ENCODE results near the gene TTLL8. TPM values are rescaled to one million over a fixed set of nuclear protein-coding genes. Genes with fewer than 3 reads are reported as not detected.

TTLL8 gene
- total RNA-seq, 4 donors from 2014 or later: not detected

GRCh38 chr22:49973018-49973961 is 84.8 kb downstream of the TTLL8 start:
- Histone ChIP-seq H3K9me3 (no peaks in the 10 kb centered on the region), H3K27me3 (no peaks in the 10 kb centered on the region), H3K36me3 (no peaks in the 10 kb centered on the region), H3K4me1 (peaks cover 32 to 51% (median 42%) of the 10 kb centered on the region in 4 donors), H3K27ac (replicated peaks in 1 of 4) (no peak overlapping the region), H3K4me3 (no peak overlapping the region)
- DNase-seq (ENCODE audit: extremely low spot score): no peak
- WGBS: 83% methylated on average over 5 of the region's 5 CpGs
- intact Hi-C loops (cut with DNase I): loop anchor here (5.0 kb wide), 1 partner anchor 41 kb away; no protein-coding TSS in a partner anchor
- no peak for TF ChIP-seq CTCF (IDR thresholded peaks at IDR 0.05)
- no peak for TF ChIP-seq POLR2A (IDR thresholded peaks at IDR 0.05; ENCODE audit: low read depth)
- no peak for TF ChIP-seq POLR2AphosphoS5 (IDR thresholded peaks at IDR 0.05)
- no peak for TF ChIP-seq EP300 (IDR thresholded peaks at IDR 0.05)

GRCh38 chr22:49972163-49973017 is 85.7 kb downstream of the TTLL8 start:
- Histone ChIP-seq H3K4me1 (peaks cover 41 to 60% (median 50%) of the 10 kb centered on the region in 4 donors), H3K4me3 (peak overlapping the region; percentile 61 to 69 (median 64)), H3K27me3 (no peaks in the 10 kb centered on the region), H3K36me3 (no peaks in the 10 kb centered on the region), H3K27ac (replicated peaks in 1 of 4) (peak overlapping the region in 3 of 4 donors; percentile 88 to 98 (median 94)), H3K9me3 (no peaks in the 10 kb centered on the region)
- WGBS: 37% methylated on average over 36 of the region's 45 CpGs
- intact Hi-C loops (cut with DNase I): loop anchor here (5.0 kb wide), 1 partner anchor 40 kb away; no protein-coding TSS in a partner anchor
- TF ChIP-seq EP300 (IDR thresholded peaks at IDR 0.05): no peak
- TF ChIP-seq CTCF (IDR thresholded peaks at IDR 0.05): no peak
- no peak for TF ChIP-seq POLR2AphosphoS5 (IDR thresholded peaks at IDR 0.05)
- TF ChIP-seq POLR2A (IDR thresholded peaks at IDR 0.05; ENCODE audit: low read depth): no peak
- DNase-seq (ENCODE audit: extremely low spot score): no peak

- no peaks in the 10 kb centered on the region for H3K36me3 ChIP-seq
- H3K27ac ChIP-seq (replicated peaks in 1 of 4): peak overlapping the region; percentile 88 to 98 (median 95)
- no peak for DNase-seq (ENCODE audit: extremely low spot score)
- H3K27me3 ChIP-seq: no peaks in the 10 kb centered on the region
- TF ChIP-seq CTCF (IDR thresholded peaks at IDR 0.05) (no peak), POLR2A (IDR thresholded peaks at IDR 0.05; ENCODE audit: low read depth) (peak; percentile 31), POLR2AphosphoS5 (IDR thresholded peaks at IDR 0.05) (peak in 1 of 2 donors; percentile 73), EP300 (IDR thresholded peaks at IDR 0.05) (peak; percentile 8)
- whole genome bisulfite sequencing: 2% methylated on average over 27 of the region's 81 CpGs
- intact Hi-C loops (cut with DNase I): loop anchor here (5.0 kb wide), 1 partner anchor 39 kb away; no protein-coding TSS in a partner anchor
- H3K9me3 ChIP-seq: no peaks in the 10 kb centered on the region
- H3K4me3 ChIP-seq: peak overlapping the region; percentile 61 to 69 (median 64)
- H3K4me1 ChIP-seq: peaks cover 50 to 69% (median 59%) of the 10 kb centered on the region in 4 donors
Observed at GRCh38 chr22:49971232-49972162, 86.6 kb downstream of the TTLL8 start.

Measured in esophagus muscularis mucosa (tissue), 4 donors.